Measurements from ENCODE around the gene MCMBP. TPM values are rescaled to one million over a fixed set of nuclear protein-coding genes. Genes with fewer than 3 reads are reported as not detected.
"Not testable (repeated sequence)": the region's sequence is repeated elsewhere in the genome, so short reads cannot be mapped to it uniquely, and the experiment has no call there.

Gene MCMBP
- total and polyA plus RNA-seq, 2 donors (not counting 1 experiment from before 2014, with no cell fraction given) = 27.1 to 36.0 TPM

DNA sequence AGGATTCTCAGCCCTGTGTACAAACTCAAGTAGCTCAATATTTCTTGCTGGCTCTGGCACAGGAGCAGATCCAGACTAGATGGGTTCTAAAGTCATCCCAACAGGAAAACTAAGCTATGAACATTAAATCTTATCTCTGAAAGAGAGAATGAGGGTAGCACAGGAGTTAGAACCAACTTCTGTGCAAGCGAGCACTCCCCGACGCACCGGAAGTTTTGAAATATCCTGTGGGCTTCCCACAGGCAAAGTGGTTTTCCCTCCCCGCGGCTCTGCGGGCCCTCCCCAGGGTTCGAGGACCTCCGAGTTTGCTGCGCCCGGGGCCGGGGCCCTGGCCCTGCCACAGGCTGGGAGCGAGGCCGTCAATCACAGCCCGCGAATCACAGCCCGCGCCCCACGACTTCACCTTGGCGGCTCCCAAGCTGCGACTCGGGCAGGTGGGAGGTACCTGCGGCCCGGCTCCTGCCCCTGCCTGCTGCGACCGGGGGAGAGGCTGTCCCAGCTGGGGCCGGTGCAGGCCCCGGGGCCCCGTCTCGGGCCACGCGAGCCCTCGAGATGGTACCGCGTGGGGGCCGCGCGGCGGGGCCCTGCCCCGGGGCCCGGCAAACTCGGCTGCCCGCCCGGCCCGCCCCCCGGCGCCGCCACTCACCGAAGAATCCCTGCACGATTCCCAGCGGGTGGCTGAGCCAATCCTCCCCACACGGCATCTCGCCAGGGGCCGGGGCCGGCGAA, 598 bp downstream of the MCMBP start:
- peak overlapping the region; percentile 80 for H2AFZ ChIP-seq (ENCODE audit: insufficient read depth, low read depth, low read length, poor library complexity, severe bottlenecking)
- CTCF ChIA-PET = interaction anchor here (0.5 to 5.6 kb wide), 10 partner anchors 8 to 382 kb away, joined by 3 to 55 read pairs (median 6); partner anchors contain the start of gene SEC23IP
- H3K4me3 ChIP-seq (ENCODE audit: control extremely low read depth in 1 of 5, extremely low read depth in 1 of 5, insufficient read depth in 1 of 5, low read depth in 2 of 5, low read length in 4 of 5) = peak overlapping the region; percentile 71 to 90 (median 84)
- DNase-seq (peak; percentile 68), ATAC-seq (ENCODE audit: low read depth) (peak; percentile 13)
- peaks cover 22 to 28% of the 10 kb centered on the region in 2 donors for H3K4me1 ChIP-seq (ENCODE audit: control insufficient read depth in 2 of 2, insufficient read depth in 2 of 2, low read length in 2 of 2)
- WGBS (ENCODE audit: insufficient coverage) = under 1% methylated on average over 53 of the region's 56 CpGs
- H3K36me3 ChIP-seq (replicated peaks in 1 of 2; ENCODE audit: control extremely low read depth in 1 of 2, control insufficient read depth in 1 of 2, extremely low read depth in 1 of 2, insufficient read depth in 2 of 2, low read length in 1 of 2) = no peaks in the 10 kb centered on the region
- POLR2A ChIA-PET = interaction anchor here (0.8 to 2.4 kb wide), 6 partner anchors 13 to 275 kb away, joined by 5 to 11 read pairs (median 6); partner anchors contain the start of genes BAG3, INPP5F, SEC23IP and TIAL1
- Mint-ChIP-seq H3K4me1 (peaks cover 40% of the 10 kb centered on the region), H3K27ac (peak overlapping the region; percentile 88), H3K4me3 (peak overlapping the region; percentile 93), H3K9me3 (ENCODE audit: insufficient read depth) (no peaks in the 10 kb centered on the region), H3K27me3 (no peaks in the 10 kb centered on the region)
- peaks cover 52% of the 10 kb centered on the region for H3K79me2 ChIP-seq (ENCODE audit: control insufficient read depth, insufficient read depth, low read length)
- H4K20me1 ChIP-seq (ENCODE audit: control insufficient read depth, insufficient read depth, low read length, poor library complexity, severe bottlenecking) = peaks cover 37% of the 10 kb centered on the region
- H3K4me2 ChIP-seq (replicated peaks; ENCODE audit: low read depth, low read length, poor library complexity, severe bottlenecking) = peak overlapping the region; percentile 88
- TF ChIP-seq, protein P1, sequence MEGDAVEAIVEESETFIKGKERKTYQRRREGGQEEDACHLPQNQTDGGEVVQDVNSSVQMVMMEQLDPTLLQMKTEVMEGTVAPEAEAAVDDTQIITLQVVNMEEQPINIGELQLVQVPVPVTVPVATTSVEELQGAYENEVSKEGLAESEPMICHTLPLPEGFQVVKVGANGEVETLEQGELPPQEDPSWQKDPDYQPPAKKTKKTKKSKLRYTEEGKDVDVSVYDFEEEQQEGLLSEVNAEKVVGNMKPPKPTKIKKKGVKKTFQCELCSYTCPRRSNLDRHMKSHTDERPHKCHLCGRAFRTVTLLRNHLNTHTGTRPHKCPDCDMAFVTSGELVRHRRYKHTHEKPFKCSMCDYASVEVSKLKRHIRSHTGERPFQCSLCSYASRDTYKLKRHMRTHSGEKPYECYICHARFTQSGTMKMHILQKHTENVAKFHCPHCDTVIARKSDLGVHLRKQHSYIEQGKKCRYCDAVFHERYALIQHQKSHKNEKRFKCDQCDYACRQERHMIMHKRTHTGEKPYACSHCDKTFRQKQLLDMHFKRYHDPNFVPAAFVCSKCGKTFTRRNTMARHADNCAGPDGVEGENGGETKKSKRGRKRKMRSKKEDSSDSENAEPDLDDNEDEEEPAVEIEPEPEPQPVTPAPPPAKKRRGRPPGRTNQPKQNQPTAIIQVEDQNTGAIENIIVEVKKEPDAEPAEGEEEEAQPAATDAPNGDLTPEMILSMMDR (IDR thresholded peaks at IDR 0.05) = no peak
- TF ChIP-seq EZH2 (IDR thresholded peaks at IDR 0.05; ENCODE audit: borderline replicate concordance, insufficient read depth, low read depth, low read length, poor library complexity, severe bottlenecking) = no peak
- intact Hi-C loops (cut with micrococcal nuclease) = loop anchor here (1.0 to 5.0 kb wide), 7 partner anchors 145 to 980 kb away; partner anchors contain the start of genes GRK5, INPP5F, PRDX3 and WDR11
- no peaks in the 10 kb centered on the region for H3K9me3 ChIP-seq (ENCODE audit: control extremely low read depth in 1 of 3, control insufficient read depth in 2 of 3, insufficient read depth in 1 of 3, low read length in 2 of 3)
- H3K27me3 ChIP-seq (replicated peaks in 1 of 4; ENCODE audit: control extremely low read depth in 1 of 4, control insufficient read depth in 3 of 4, insufficient read depth in 4 of 4, low read length in 3 of 4) = no peaks in the 10 kb centered on the region
- peak overlapping the region; percentile 34 to 73 for H3K27ac ChIP-seq (ENCODE audit: low read length in 2 of 2)
- peak overlapping the region; percentile 83 for H3K9ac ChIP-seq (ENCODE audit: low read length)

DNA sequence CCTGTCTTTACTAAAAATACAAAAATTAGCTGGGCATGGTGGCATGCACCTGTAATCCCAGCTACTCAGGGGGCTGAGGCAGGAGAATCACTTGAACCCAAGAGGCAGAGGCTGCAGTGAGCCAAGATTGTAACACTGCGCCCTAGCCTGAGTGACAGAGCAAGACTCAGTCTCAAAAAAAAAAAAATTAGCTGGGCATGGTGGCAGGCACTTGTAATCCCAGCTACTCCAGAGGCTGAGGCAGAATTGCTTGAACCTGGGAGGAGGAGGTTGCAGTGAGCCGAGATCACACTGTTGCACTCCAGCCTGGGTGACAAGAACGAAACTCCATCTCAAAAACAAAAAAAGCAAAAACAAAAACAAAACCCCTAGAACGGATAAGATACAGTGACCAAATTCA, 3.2 kb downstream of the MCMBP start:
- H3K27me3 ChIP-seq (replicated peaks in 1 of 4; ENCODE audit: control extremely low read depth in 1 of 4, control insufficient read depth in 3 of 4, insufficient read depth in 4 of 4, low read length in 3 of 4); H3K4me3 ChIP-seq (ENCODE audit: control extremely low read depth in 1 of 5, extremely low read depth in 1 of 5, insufficient read depth in 1 of 5, low read depth in 2 of 5, low read length in 4 of 5); H3K27me3 Mint-ChIP-seq; H3K9me3 Mint-ChIP-seq (ENCODE audit: insufficient read depth); H3K36me3 ChIP-seq (replicated peaks in 1 of 2; ENCODE audit: control extremely low read depth in 1 of 2, control insufficient read depth in 1 of 2, extremely low read depth in 1 of 2, insufficient read depth in 2 of 2, low read length in 1 of 2); H3K9me3 ChIP-seq (ENCODE audit: control extremely low read depth in 1 of 3, control insufficient read depth in 2 of 3, insufficient read depth in 1 of 3, low read length in 2 of 3); H3K9ac ChIP-seq (ENCODE audit: low read length); H3K27ac Mint-ChIP-seq; H2AFZ ChIP-seq (ENCODE audit: insufficient read depth, low read depth, low read length, poor library complexity, severe bottlenecking); intact Hi-C loops (cut with micrococcal nuclease); H3K4me3 Mint-ChIP-seq; H3K27ac ChIP-seq (ENCODE audit: low read length in 2 of 2); H3K4me2 ChIP-seq (replicated peaks; ENCODE audit: low read depth, low read length, poor library complexity, severe bottlenecking); DNase-seq; ATAC-seq (ENCODE audit: low read depth): not testable (repeated sequence)
- Histone ChIP-seq H3K4me1 (ENCODE audit: control insufficient read depth in 2 of 2, insufficient read depth in 2 of 2, low read length in 2 of 2) (peaks cover 22 to 28% of the 10 kb centered on the region in 2 donors), H4K20me1 (ENCODE audit: control insufficient read depth, insufficient read depth, low read length, poor library complexity, severe bottlenecking) (peaks cover 54% of the 10 kb centered on the region), H3K79me2 (ENCODE audit: control insufficient read depth, insufficient read depth, low read length) (peaks cover 79% of the 10 kb centered on the region)
- ChIA-PET POLR2A (interaction anchor here (0.7 kb wide), 1 partner anchor 175 kb away, joined by 4 read pairs; no protein-coding TSS in a partner anchor), CTCF (interaction anchor here (0.6 to 5.6 kb wide), 2 partner anchors 9 to 50 kb away, joined by 6 to 55 read pairs; no protein-coding TSS in a partner anchor)
- 100% methylated on average over 1 of the region's 4 CpGs for WGBS (ENCODE audit: insufficient coverage)
- peaks cover 42% of the 10 kb centered on the region for H3K4me1 Mint-ChIP-seq

All from B cell (primary cell).